ENCODE results near the gene NLE1.

The NLE1 gene

DNA sequence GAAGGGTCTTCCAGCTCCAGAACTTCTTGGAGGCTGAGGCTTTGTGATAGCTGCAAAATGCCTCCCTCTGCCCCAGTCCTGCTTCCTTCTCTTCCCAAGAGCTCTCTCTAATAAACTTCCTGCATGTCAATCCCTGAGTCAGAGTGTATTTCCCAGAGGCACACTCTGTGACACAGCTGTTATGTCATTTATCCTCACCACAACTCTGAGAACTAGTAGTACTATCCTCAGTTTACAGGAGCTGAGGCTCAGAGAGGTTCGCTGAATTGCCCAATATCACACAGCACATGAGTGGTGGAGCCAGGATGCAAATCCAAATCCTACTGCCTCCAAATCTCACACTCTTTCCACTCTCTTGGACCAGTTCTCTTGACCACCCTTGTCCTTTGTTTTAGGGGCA lies 25.6 kb upstream of the NLE1 start:
- Histone ChIP-seq H3K18ac (ENCODE audit: low read length) (no peak overlapping the region), H3K27ac (replicated peaks; ENCODE audit: low read length) (no peak overlapping the region), H3K14ac (ENCODE audit: low read length) (no peak overlapping the region), H3K4ac (ENCODE audit: low read length) (no peak overlapping the region), H2BK5ac (ENCODE audit: low read length) (no peak overlapping the region), H3K79me1 (ENCODE audit: low read depth, low read length) (no peaks in the 10 kb centered on the region), H4K8ac (ENCODE audit: low read depth, low read length) (no peak overlapping the region), H2AFZ (ENCODE audit: low read length) (no peak overlapping the region), H3K23ac (ENCODE audit: low read depth, low read length, poor library complexity) (no peak overlapping the region), H2BK12ac (ENCODE audit: low read length) (no peak overlapping the region), H4K91ac (ENCODE audit: low read depth, low read length, poor library complexity) (no peak overlapping the region), H3K4me1 (ENCODE audit: control insufficient read depth in 2 of 2, insufficient read depth in 1 of 2, low read depth in 1 of 2, low read length in 2 of 2) (no peaks in the 10 kb centered on the region), H3K4me3 (ENCODE audit: low read length in 2 of 2) (no peak overlapping the region), H3K9ac (ENCODE audit: low read depth, low read length, poor library complexity) (no peak overlapping the region), H2BK15ac (ENCODE audit: low read length) (no peak overlapping the region), H2AK5ac (ENCODE audit: low read depth, low read length) (no peak overlapping the region), H3K27me3 (ENCODE audit: control insufficient read depth in 3 of 3, insufficient read depth in 3 of 3, low read depth in 1 of 3, low read length in 3 of 3) (peaks cover 0 to 12% (median 0%) of the 10 kb centered on the region in 3 experiments), H3K36me3 (replicated peaks in 1 of 2; ENCODE audit: control insufficient read depth in 2 of 2, insufficient read depth in 2 of 2, low read length in 2 of 2) (no peaks in the 10 kb centered on the region), H2BK120ac (ENCODE audit: low read depth, low read length) (no peak overlapping the region), H3K9me3 (replicated peaks in 1 of 2; ENCODE audit: control insufficient read depth in 2 of 2, insufficient read depth in 1 of 2, low read depth in 1 of 2, low read length in 2 of 2) (no peaks in the 10 kb centered on the region), H3K4me2 (ENCODE audit: insufficient read depth, low read length, poor library complexity, severe bottlenecking) (no peak overlapping the region)
- no peak for DNase-seq (ENCODE audit: low spot score)
- WGBS, 2 donors (ENCODE audit: extremely low coverage in 2 of 2, insufficient read length in 2 of 2, insufficient replicate concordance in 1 of 2) = no CpG with 5 or more reads among the region's 1 CpG

DNA sequence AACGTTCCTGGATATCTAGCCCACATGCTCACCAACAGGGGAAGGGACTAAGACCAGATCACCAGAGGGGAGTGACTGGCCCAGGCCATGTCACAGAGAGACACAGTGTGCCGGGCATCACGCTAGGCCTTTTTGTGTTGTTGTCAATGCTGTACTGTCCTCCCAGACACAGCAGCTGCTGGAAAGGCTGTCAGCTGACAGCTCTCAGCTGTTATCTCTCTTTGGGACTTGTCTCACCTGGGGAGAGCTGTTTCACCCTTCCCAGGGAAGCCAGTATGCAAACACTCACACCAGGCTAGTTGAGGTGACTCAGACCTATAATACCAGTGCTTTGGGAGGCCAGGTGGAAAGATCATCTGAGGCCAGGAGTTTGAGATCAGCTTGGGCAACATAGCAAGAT lies 24.9 kb upstream of the NLE1 start:
- no peak for DNase-seq (ENCODE audit: low spot score)
- H2BK15ac ChIP-seq (ENCODE audit: low read length) = no peak overlapping the region
- H2AFZ ChIP-seq (ENCODE audit: low read length) = no peak overlapping the region

DNA sequence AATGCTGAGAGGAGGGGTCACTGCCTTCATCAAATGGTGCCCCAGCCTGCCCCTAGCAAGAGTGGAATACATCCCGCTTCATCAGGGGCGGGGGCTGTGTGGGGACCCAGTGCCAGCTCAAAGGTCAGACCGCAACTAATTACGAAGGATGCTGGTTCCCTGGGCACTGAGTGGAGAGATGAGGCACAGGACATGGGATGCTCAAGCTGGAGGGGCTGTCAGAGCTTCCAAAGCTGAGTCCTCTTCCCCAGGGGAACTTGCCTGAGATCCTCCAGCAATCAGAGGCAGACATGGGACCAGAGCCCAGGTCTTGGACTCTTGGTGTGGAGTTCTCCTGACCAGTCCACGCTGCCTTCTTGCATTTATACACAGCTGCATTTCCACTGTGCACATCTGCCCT lies 24.4 kb upstream of the NLE1 start:
- WGBS, 2 donors (ENCODE audit: extremely low coverage in 2 of 2, insufficient read length in 2 of 2, insufficient replicate concordance in 1 of 2) = no CpG with 5 or more reads among the region's 5 CpGs
- Histone ChIP-seq H3K79me1 (ENCODE audit: low read depth, low read length) (no peaks in the 10 kb centered on the region), H3K9ac (ENCODE audit: low read depth, low read length, poor library complexity) (no peak overlapping the region)

More for the DNA sequence above, 24.9 kb upstream of the NLE1 start:
- H3K4me1 ChIP-seq (ENCODE audit: control insufficient read depth in 2 of 2, insufficient read depth in 1 of 2, low read depth in 1 of 2, low read length in 2 of 2) = no peaks in the 10 kb centered on the region
- H3K4me3 ChIP-seq (ENCODE audit: low read length in 2 of 2) = no peak overlapping the region
- H3K9ac ChIP-seq (ENCODE audit: low read depth, low read length, poor library complexity) = no peak overlapping the region
- no peak overlapping the region for H3K14ac ChIP-seq (ENCODE audit: low read length)
- H2AK5ac ChIP-seq (ENCODE audit: low read depth, low read length) = no peak overlapping the region
- no peak overlapping the region for H3K27ac ChIP-seq (replicated peaks; ENCODE audit: low read length)
- H3K4me2 ChIP-seq (ENCODE audit: insufficient read depth, low read length, poor library complexity, severe bottlenecking) = no peak overlapping the region
- H3K79me1 ChIP-seq (ENCODE audit: low read depth, low read length) = no peaks in the 10 kb centered on the region
- H3K23ac ChIP-seq (ENCODE audit: low read depth, low read length, poor library complexity) = no peak overlapping the region
- no peak overlapping the region for H2BK120ac ChIP-seq (ENCODE audit: low read depth, low read length)
- no peak overlapping the region for H2BK5ac ChIP-seq (ENCODE audit: low read length)
- H3K4ac ChIP-seq (ENCODE audit: low read length) = no peak overlapping the region
- no peak overlapping the region for H4K8ac ChIP-seq (ENCODE audit: low read depth, low read length)
- no peaks in the 10 kb centered on the region for H3K9me3 ChIP-seq (replicated peaks in 1 of 2; ENCODE audit: control insufficient read depth in 2 of 2, insufficient read depth in 1 of 2, low read depth in 1 of 2, low read length in 2 of 2)
- no peak overlapping the region for H4K91ac ChIP-seq (ENCODE audit: low read depth, low read length, poor library complexity)
- H2BK12ac ChIP-seq (ENCODE audit: low read length) = no peak overlapping the region
- WGBS, 2 donors (ENCODE audit: extremely low coverage in 2 of 2, insufficient read length in 2 of 2, insufficient replicate concordance in 1 of 2) = no CpG with 5 or more reads among the region's 3 CpGs
- peaks cover 0 to 15% (median 0%) of the 10 kb centered on the region in 3 experiments for H3K27me3 ChIP-seq (ENCODE audit: control insufficient read depth in 3 of 3, insufficient read depth in 3 of 3, low read depth in 1 of 3, low read length in 3 of 3)
- H3K36me3 ChIP-seq (replicated peaks in 1 of 2; ENCODE audit: control insufficient read depth in 2 of 2, insufficient read depth in 2 of 2, low read length in 2 of 2) = no peaks in the 10 kb centered on the region
- no peak overlapping the region for H3K18ac ChIP-seq (ENCODE audit: low read length)

GRCh38 chr17:35164716-35165115 lies 22.6 kb upstream of the NLE1 start:
- no peak overlapping the region for H3K4me3 ChIP-seq (ENCODE audit: low read length in 2 of 2)
- no peak overlapping the region for H3K4ac ChIP-seq (ENCODE audit: low read length)
- no peak overlapping the region for H2BK15ac ChIP-seq (ENCODE audit: low read length)
- H2AK5ac ChIP-seq (ENCODE audit: low read depth, low read length) = no peak overlapping the region
- no peak overlapping the region for H2AFZ ChIP-seq (ENCODE audit: low read length)
- H3K4me1 ChIP-seq (ENCODE audit: control insufficient read depth in 2 of 2, insufficient read depth in 1 of 2, low read depth in 1 of 2, low read length in 2 of 2) = no peaks in the 10 kb centered on the region
- no peak overlapping the region for H3K9ac ChIP-seq (ENCODE audit: low read depth, low read length, poor library complexity)
- DNase-seq (ENCODE audit: low spot score) = no peak
- no peak overlapping the region for H3K14ac ChIP-seq (ENCODE audit: low read length)
- WGBS, 2 donors (ENCODE audit: extremely low coverage in 2 of 2, insufficient read length in 2 of 2, insufficient replicate concordance in 1 of 2) = no CpG with 5 or more reads among the region's 5 CpGs
- H3K23ac ChIP-seq (ENCODE audit: low read depth, low read length, poor library complexity) = no peak overlapping the region
- no peak overlapping the region for H3K18ac ChIP-seq (ENCODE audit: low read length)
- H3K4me2 ChIP-seq (ENCODE audit: insufficient read depth, low read length, poor library complexity, severe bottlenecking) = no peak overlapping the region
- H3K27me3 ChIP-seq (ENCODE audit: control insufficient read depth in 3 of 3, insufficient read depth in 3 of 3, low read depth in 1 of 3, low read length in 3 of 3) = peaks cover 0 to 22% (median 0%) of the 10 kb centered on the region in 3 experiments
- no peak overlapping the region for H4K8ac ChIP-seq (ENCODE audit: low read depth, low read length)
- H3K36me3 ChIP-seq (replicated peaks in 1 of 2; ENCODE audit: control insufficient read depth in 2 of 2, insufficient read depth in 2 of 2, low read length in 2 of 2) = no peaks in the 10 kb centered on the region
- no peaks in the 10 kb centered on the region for H3K79me1 ChIP-seq (ENCODE audit: low read depth, low read length)
- no peak overlapping the region for H3K27ac ChIP-seq (replicated peaks; ENCODE audit: low read length)
- H2BK12ac ChIP-seq (ENCODE audit: low read length) = no peak overlapping the region
- no peak overlapping the region for H4K91ac ChIP-seq (ENCODE audit: low read depth, low read length, poor library complexity)
- no peak overlapping the region for H2BK120ac ChIP-seq (ENCODE audit: low read depth, low read length)
- no peaks in the 10 kb centered on the region for H3K9me3 ChIP-seq (replicated peaks in 1 of 2; ENCODE audit: control insufficient read depth in 2 of 2, insufficient read depth in 1 of 2, low read depth in 1 of 2, low read length in 2 of 2)
- H2BK5ac ChIP-seq (ENCODE audit: low read length) = no peak overlapping the region

More for the DNA sequence above, 24.4 kb upstream of the NLE1 start:
- Histone ChIP-seq H2BK120ac (ENCODE audit: low read depth, low read length) (no peak overlapping the region), H3K9me3 (replicated peaks in 1 of 2; ENCODE audit: control insufficient read depth in 2 of 2, insufficient read depth in 1 of 2, low read depth in 1 of 2, low read length in 2 of 2) (no peaks in the 10 kb centered on the region), H3K23ac (ENCODE audit: low read depth, low read length, poor library complexity) (no peak overlapping the region), H4K8ac (ENCODE audit: low read depth, low read length) (no peak overlapping the region), H3K4me2 (ENCODE audit: insufficient read depth, low read length, poor library complexity, severe bottlenecking) (no peak overlapping the region), H3K36me3 (replicated peaks in 1 of 2; ENCODE audit: control insufficient read depth in 2 of 2, insufficient read depth in 2 of 2, low read length in 2 of 2) (no peaks in the 10 kb centered on the region), H2BK5ac (ENCODE audit: low read length) (no peak overlapping the region), H3K27me3 (ENCODE audit: control insufficient read depth in 3 of 3, insufficient read depth in 3 of 3, low read depth in 1 of 3, low read length in 3 of 3) (peaks cover 0 to 16% (median 0%) of the 10 kb centered on the region in 3 experiments), H3K4ac (ENCODE audit: low read length) (no peak overlapping the region), H2BK12ac (ENCODE audit: low read length) (no peak overlapping the region), H3K14ac (ENCODE audit: low read length) (no peak overlapping the region), H3K4me3 (ENCODE audit: low read length in 2 of 2) (no peak overlapping the region), H2AK5ac (ENCODE audit: low read depth, low read length) (no peak overlapping the region), H3K4me1 (ENCODE audit: control insufficient read depth in 2 of 2, insufficient read depth in 1 of 2, low read depth in 1 of 2, low read length in 2 of 2) (no peaks in the 10 kb centered on the region), H3K18ac (ENCODE audit: low read length) (no peak overlapping the region), H4K91ac (ENCODE audit: low read depth, low read length, poor library complexity) (no peak overlapping the region), H2BK15ac (ENCODE audit: low read length) (no peak overlapping the region), H2AFZ (ENCODE audit: low read length) (no peak overlapping the region), H3K27ac (replicated peaks; ENCODE audit: low read length) (no peak overlapping the region)
- DNase-seq (ENCODE audit: low spot score) = no peak

Measured in neuronal stem cell (in vitro differentiated cells).